ENCODE measurements around the gene PPP2R2B.

The PPP2R2B gene

GRCh38 chr5:146580237-146580636, 298.3 kb downstream of the PPP2R2B start:
- Histone ChIP-seq H4K91ac (ENCODE audit: low read depth, low read length) (no peak overlapping the region), H4K12ac (ENCODE audit: low read depth, low read length) (no peak overlapping the region), H2BK5ac (ENCODE audit: low read depth, low read length, poor library complexity) (no peak overlapping the region), H3K36me3 (ENCODE audit: control insufficient read depth in 1 of 2, insufficient read depth in 2 of 2, low read length in 2 of 2) (no peaks in the 10 kb centered on the region), H3K4me2 (ENCODE audit: low read length) (no peak overlapping the region), H3K27ac (ENCODE audit: low read depth, low read length) (no peak overlapping the region), H2BK12ac (ENCODE audit: low read length) (no peak overlapping the region), H2AK5ac (ENCODE audit: low read length) (no peak overlapping the region), H3K9me3 (ENCODE audit: insufficient read depth, low read depth, low read length) (peaks cover 4% of the 10 kb centered on the region), H3K18ac (ENCODE audit: low read length) (no peak overlapping the region), H3K27me3 (ENCODE audit: insufficient read depth, low read length) (no peaks in the 10 kb centered on the region), H3K4me1 (ENCODE audit: control insufficient read depth in 1 of 2, insufficient read depth in 2 of 2, low read length in 2 of 2) (no peaks in the 10 kb centered on the region), H4K8ac (ENCODE audit: low read depth, low read length) (no peak overlapping the region), H3K9ac (ENCODE audit: low read length) (no peak overlapping the region), H2BK120ac (ENCODE audit: insufficient read depth, low read length, poor library complexity) (no peak overlapping the region), H3K79me1 (ENCODE audit: low read length) (no peaks in the 10 kb centered on the region), H3K4me3 (ENCODE audit: low read depth, low read length) (no peak overlapping the region), H3K79me2 (ENCODE audit: control insufficient read depth, insufficient read depth, low read length, poor library complexity) (no peaks in the 10 kb centered on the region), H3K23ac (ENCODE audit: low read length) (no peak overlapping the region), H2AFZ (ENCODE audit: insufficient read depth, low read length, poor library complexity) (no peak overlapping the region), H3K4ac (ENCODE audit: low read depth, low read length) (no peak overlapping the region), H3K14ac (ENCODE audit: low read length) (no peak overlapping the region)
- WGBS (ENCODE audit: extremely low coverage, insufficient coverage, insufficient read length) = no CpG with 5 or more reads among the region's 3 CpGs
- DNase-seq = no peak

- H2BK12ac ChIP-seq (ENCODE audit: low read length) = no peak overlapping the region
- no peak overlapping the region for H2AK5ac ChIP-seq (ENCODE audit: low read length)
- H3K18ac ChIP-seq (ENCODE audit: low read length) = no peak overlapping the region
- H3K79me1 ChIP-seq (ENCODE audit: low read length) = no peaks in the 10 kb centered on the region
- H4K91ac ChIP-seq (ENCODE audit: low read depth, low read length) = no peak overlapping the region
- peaks cover 4% of the 10 kb centered on the region for H3K9me3 ChIP-seq (ENCODE audit: insufficient read depth, low read depth, low read length)
- H3K27ac ChIP-seq (ENCODE audit: low read depth, low read length) = no peak overlapping the region
- H3K4ac ChIP-seq (ENCODE audit: low read depth, low read length) = no peak overlapping the region
- no peaks in the 10 kb centered on the region for H3K79me2 ChIP-seq (ENCODE audit: control insufficient read depth, insufficient read depth, low read length, poor library complexity)
- H3K23ac ChIP-seq (ENCODE audit: low read length) = no peak overlapping the region
- no peak overlapping the region for H3K14ac ChIP-seq (ENCODE audit: low read length)
- no peaks in the 10 kb centered on the region for H3K27me3 ChIP-seq (ENCODE audit: insufficient read depth, low read length)
- H2BK5ac ChIP-seq (ENCODE audit: low read depth, low read length, poor library complexity) = no peak overlapping the region
- H2BK120ac ChIP-seq (ENCODE audit: insufficient read depth, low read length, poor library complexity) = no peak overlapping the region
- DNase-seq = no peak
- no peak overlapping the region for H4K12ac ChIP-seq (ENCODE audit: low read depth, low read length)
- no peaks in the 10 kb centered on the region for H3K4me1 ChIP-seq (ENCODE audit: control insufficient read depth in 1 of 2, insufficient read depth in 2 of 2, low read length in 2 of 2)
- no peak overlapping the region for H2AFZ ChIP-seq (ENCODE audit: insufficient read depth, low read length, poor library complexity)
- no CpG with 5 or more reads among the region's 1 CpG for WGBS (ENCODE audit: extremely low coverage, insufficient coverage, insufficient read length)
- no peak overlapping the region for H3K4me2 ChIP-seq (ENCODE audit: low read length)
- H3K36me3 ChIP-seq (ENCODE audit: control insufficient read depth in 1 of 2, insufficient read depth in 2 of 2, low read length in 2 of 2) = no peaks in the 10 kb centered on the region
- no peak overlapping the region for H3K4me3 ChIP-seq (ENCODE audit: low read depth, low read length)
- H4K8ac ChIP-seq (ENCODE audit: low read depth, low read length) = no peak overlapping the region
- no peak overlapping the region for H3K9ac ChIP-seq (ENCODE audit: low read length)
Measured at GRCh38 chr5:146574713-146575112, 303.8 kb downstream of the PPP2R2B start.

GRCh38 chr5:146568161-146568560, 310.4 kb downstream of the PPP2R2B start:
- no peak overlapping the region for H3K9ac ChIP-seq (ENCODE audit: low read length)
- H3K14ac ChIP-seq (ENCODE audit: low read length) = no peak overlapping the region
- no peak overlapping the region for H2BK5ac ChIP-seq (ENCODE audit: low read depth, low read length, poor library complexity)
- no peak overlapping the region for H2AK5ac ChIP-seq (ENCODE audit: low read length)
- no peak overlapping the region for H2BK12ac ChIP-seq (ENCODE audit: low read length)
- no peak overlapping the region for H4K12ac ChIP-seq (ENCODE audit: low read depth, low read length)
- no CpG with 5 or more reads among the region's 2 CpGs for WGBS (ENCODE audit: extremely low coverage, insufficient coverage, insufficient read length)
- no peak overlapping the region for H3K18ac ChIP-seq (ENCODE audit: low read length)
- H3K4ac ChIP-seq (ENCODE audit: low read depth, low read length) = no peak overlapping the region
- H4K91ac ChIP-seq (ENCODE audit: low read depth, low read length) = no peak overlapping the region
- no peaks in the 10 kb centered on the region for H3K9me3 ChIP-seq (ENCODE audit: insufficient read depth, low read depth, low read length)
- no peak overlapping the region for H2AFZ ChIP-seq (ENCODE audit: insufficient read depth, low read length, poor library complexity)
- H3K79me1 ChIP-seq (ENCODE audit: low read length) = no peaks in the 10 kb centered on the region
- H3K4me1 ChIP-seq (ENCODE audit: control insufficient read depth in 1 of 2, insufficient read depth in 2 of 2, low read length in 2 of 2) = no peaks in the 10 kb centered on the region
- no peak overlapping the region for H3K23ac ChIP-seq (ENCODE audit: low read length)
- H3K27ac ChIP-seq (ENCODE audit: low read depth, low read length) = no peak overlapping the region
- no peaks in the 10 kb centered on the region for H3K27me3 ChIP-seq (ENCODE audit: insufficient read depth, low read length)
- H3K4me3 ChIP-seq (ENCODE audit: low read depth, low read length) = no peak overlapping the region
- H3K36me3 ChIP-seq (ENCODE audit: control insufficient read depth in 1 of 2, insufficient read depth in 2 of 2, low read length in 2 of 2) = no peaks in the 10 kb centered on the region
- DNase-seq = peak in 1 of 2 donors; percentile 66
- no peak overlapping the region for H4K8ac ChIP-seq (ENCODE audit: low read depth, low read length)
- H3K79me2 ChIP-seq (ENCODE audit: control insufficient read depth, insufficient read depth, low read length, poor library complexity) = no peaks in the 10 kb centered on the region
- no peak overlapping the region for H2BK120ac ChIP-seq (ENCODE audit: insufficient read depth, low read length, poor library complexity)
- H3K4me2 ChIP-seq (ENCODE audit: low read length) = no peak overlapping the region

DNA sequence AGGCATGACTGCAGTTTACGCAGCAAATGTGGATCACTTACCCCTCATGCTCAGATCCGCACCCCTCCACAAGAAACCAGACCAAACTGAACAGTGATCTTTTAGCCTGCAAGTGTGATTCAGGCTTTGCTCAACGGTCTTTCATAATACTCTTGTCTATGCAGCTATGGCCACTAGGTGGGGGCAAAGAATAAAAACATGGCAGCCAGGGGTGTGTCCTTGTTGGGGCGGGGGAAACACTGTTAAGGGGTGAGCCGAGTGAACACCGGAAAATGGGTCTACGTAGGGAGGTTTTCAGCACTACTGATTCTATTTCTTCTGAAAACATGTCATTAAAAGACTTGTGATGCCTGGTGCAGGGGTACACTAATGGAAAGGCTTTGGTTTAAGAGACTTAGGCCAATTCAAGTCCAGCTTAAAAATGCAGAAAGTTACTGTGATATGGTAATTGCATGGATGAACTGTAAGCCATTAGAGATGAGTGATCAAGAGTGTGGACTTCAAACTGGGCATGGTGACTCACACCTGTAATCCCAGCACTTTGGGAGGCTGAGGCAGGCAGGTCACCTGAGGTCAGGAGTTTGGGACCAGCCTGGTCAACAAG, 312.7 kb downstream of the PPP2R2B start:
- Histone ChIP-seq H3K27me3 (ENCODE audit: insufficient read depth, low read length) (no peaks in the 10 kb centered on the region), H2AFZ (ENCODE audit: insufficient read depth, low read length, poor library complexity) (no peak overlapping the region), H3K27ac (ENCODE audit: low read depth, low read length) (no peak overlapping the region), H4K8ac (ENCODE audit: low read depth, low read length) (no peak overlapping the region), H4K91ac (ENCODE audit: low read depth, low read length) (no peak overlapping the region), H4K12ac (ENCODE audit: low read depth, low read length) (no peak overlapping the region), H3K4ac (ENCODE audit: low read depth, low read length) (no peak overlapping the region), H3K4me2 (ENCODE audit: low read length) (no peak overlapping the region), H3K79me1 (ENCODE audit: low read length) (peaks cover 3% of the 10 kb centered on the region), H3K14ac (ENCODE audit: low read length) (no peak overlapping the region), H2BK120ac (ENCODE audit: insufficient read depth, low read length, poor library complexity) (no peak overlapping the region), H3K23ac (ENCODE audit: low read length) (no peak overlapping the region), H3K4me1 (ENCODE audit: control insufficient read depth in 1 of 2, insufficient read depth in 2 of 2, low read length in 2 of 2) (peaks cover 5 to 6% of the 10 kb centered on the region in 2 experiments), H2BK12ac (ENCODE audit: low read length) (no peak overlapping the region), H3K9ac (ENCODE audit: low read length) (no peak overlapping the region), H3K9me3 (ENCODE audit: insufficient read depth, low read depth, low read length) (peaks cover 2% of the 10 kb centered on the region), H3K18ac (ENCODE audit: low read length) (no peak overlapping the region), H3K79me2 (ENCODE audit: control insufficient read depth, insufficient read depth, low read length, poor library complexity) (no peaks in the 10 kb centered on the region), H3K4me3 (ENCODE audit: low read depth, low read length) (no peak overlapping the region), H3K36me3 (ENCODE audit: control insufficient read depth in 1 of 2, insufficient read depth in 2 of 2, low read length in 2 of 2) (no peaks in the 10 kb centered on the region), H2AK5ac (ENCODE audit: low read length) (no peak overlapping the region), H2BK5ac (ENCODE audit: low read depth, low read length, poor library complexity) (no peak overlapping the region)
- DNase-seq = peak in 1 of 2 donors; percentile 55
- WGBS (ENCODE audit: extremely low coverage, insufficient coverage, insufficient read length) = no CpG with 5 or more reads among the region's 7 CpGs

Measured in trophoblast cell (in vitro differentiated cells and primary cell).